Measurements from ENCODE around the gene HOXD11. TPM values are rescaled to one million over a fixed set of nuclear protein-coding genes. Genes with fewer than 3 reads are reported as not detected.

Gene HOXD11
- not detected for total RNA-seq

DNA sequence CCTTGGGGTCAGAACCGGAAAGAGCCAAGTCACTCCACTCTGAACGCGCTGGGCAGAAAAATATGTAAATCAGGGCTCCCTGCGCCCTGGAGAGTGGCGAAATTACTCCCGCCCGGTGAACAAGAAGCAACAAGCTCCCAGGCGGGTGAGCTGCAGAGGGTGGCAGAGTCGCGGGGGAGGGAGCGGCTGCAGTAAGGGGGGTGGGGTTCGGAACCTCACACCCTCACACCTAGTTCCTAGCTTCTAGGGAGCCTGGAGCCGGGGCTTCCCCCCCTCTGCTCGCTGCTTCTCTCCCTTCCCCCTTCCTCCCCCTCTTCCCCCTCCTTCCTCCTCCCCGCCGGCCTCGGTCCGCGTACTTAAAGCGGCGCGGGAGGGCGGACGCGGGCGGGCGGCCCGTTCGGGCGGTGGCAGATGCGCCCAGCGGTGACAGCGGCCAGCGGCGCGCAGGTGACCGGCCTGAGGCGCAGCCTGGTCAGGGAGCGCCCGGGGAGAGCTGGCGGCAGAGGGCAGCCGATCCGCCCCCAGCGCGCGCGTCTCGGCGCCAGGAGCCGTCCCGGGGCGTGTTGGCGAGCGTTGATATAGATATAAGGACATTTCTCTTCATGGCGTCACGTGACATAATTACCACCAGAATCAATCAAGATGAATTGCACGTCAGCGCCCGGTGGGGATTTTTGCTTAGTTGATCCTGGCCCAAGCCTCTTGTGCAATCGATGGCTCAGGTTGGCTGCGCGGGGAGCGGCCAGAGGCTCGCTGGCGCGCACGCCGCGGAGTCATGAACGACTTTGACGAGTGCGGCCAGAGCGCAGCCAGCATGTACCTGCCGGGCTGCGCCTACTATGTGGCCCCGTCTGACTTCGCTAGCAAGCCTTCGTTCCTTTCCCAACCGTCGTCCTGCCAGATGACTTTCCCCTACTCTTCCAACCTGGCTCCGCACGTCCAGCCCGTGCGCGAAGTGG, at the start of gene HOXD11:
HOXD11 (plus strand) TSS at position 700 of the 959 bp plus-strand sequence; CDS start at position 776, 76 bp downstream.
- FAIRE-seq (no peak), DNase-seq (ENCODE audit: low spot score in 2 of 2) (no peak)

DNA sequence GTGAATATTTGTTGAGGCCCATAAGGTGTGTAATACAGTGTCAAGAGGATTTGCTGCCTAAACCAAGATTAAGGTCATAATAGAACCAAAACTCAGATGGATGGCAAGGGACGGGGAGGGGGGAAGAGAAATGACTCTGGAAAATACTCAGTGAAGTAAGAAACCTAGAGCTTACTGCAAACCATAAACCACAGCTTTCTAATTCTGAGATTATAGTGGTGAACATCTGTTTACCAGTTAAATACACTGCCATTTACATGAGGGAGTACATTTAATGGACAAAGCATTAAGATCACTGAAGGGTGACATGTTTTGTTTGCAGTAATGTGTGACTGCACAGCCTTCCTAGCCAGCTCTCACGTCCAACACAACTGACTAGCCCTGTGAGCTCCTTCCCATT, 43.1 kb upstream of the HOXD11 start:
- DNase-seq (ENCODE audit: low spot score in 2 of 2) = no peak
- FAIRE-seq = no peak

DNA sequence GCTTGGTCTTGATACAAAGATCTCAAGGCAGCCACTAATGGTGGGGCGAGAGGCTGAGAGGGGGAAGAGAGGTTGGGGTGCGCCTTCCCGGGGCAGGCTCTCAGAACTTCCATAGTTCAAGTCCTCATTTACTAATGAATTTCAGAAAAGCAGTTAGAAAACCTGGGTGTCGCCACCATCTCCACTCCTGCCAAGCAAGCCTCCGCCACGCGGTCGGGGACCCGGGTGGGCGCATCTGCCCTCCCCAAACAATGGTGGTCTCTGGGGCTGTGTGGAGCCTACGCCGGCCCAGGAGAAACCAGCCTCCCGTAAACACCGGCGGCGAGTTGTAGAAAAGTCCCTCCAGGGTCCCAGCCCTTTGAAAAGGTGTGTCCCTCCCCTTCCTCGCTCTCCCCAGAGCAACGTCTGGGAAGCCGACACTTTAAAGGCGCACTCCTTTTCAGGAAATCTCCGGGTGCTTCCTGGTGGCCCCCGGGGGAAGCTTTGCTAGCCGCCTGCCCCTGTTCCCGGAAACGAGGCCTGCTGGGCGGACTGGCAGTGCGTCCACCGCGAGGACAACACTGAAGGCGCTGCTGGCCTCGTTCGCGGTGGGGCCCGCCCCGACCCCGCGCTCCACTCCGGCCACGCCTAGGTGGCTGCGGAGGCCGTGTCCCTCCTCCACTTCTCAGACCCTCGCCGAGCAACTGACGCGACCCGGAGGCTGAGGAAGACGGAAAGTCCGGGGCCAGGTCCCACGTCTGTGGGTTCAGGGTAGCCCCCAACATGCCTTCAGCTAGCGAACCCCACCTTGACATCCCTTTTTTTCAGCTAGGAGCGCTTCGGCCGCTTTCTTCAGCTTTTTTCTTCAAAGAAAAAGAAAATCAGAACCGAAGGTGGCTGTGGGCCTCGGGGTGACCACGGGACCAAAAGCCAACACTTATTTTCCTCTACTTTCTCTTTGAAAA, 40.2 kb upstream of the HOXD11 start:
- FAIRE-seq = no peak
- no peak for DNase-seq (ENCODE audit: low spot score in 2 of 2)

DNA sequence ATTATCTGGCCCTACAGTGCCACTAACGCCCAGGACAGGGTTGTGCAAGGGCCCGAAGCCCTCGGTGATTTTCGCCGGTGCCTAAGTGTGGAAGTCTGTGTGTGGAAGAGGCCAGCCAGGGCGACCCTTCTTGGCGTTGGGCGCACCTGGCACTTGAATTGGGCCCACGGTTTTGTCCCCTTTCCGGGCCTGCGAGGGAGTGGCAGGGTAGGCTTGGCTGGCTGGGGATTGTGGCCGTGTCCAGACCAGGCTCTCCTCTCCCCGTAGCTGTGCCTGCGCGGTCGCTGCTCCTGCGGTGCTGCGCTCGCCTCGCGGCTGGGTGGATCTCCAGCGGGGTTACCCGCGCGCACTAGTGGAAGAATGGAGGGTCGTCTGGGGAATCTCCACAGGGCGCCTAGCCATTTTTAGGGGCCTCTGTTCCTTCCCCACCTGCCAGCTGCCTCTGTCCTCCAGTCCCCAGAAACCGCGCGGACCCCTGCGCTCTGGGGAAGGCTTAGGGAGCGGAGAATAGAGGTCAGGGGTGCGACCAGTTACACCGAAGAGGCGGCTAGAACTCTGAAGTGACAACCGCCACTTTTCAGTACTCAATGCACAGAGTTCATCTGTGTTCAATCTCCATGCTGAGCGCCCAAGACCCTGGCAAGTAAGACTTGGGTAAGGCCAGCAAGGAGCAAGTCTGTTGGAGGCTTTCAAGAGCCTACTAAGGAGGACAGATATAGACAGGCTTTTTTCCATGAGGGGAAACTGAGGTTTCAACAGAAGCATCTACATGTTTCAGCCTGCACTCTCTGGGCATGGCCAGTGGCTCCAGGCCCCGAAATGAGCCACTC, 39.3 kb upstream of the HOXD11 start:
- DNase-seq (ENCODE audit: low spot score in 2 of 2) (no peak), FAIRE-seq (no peak)

DNA sequence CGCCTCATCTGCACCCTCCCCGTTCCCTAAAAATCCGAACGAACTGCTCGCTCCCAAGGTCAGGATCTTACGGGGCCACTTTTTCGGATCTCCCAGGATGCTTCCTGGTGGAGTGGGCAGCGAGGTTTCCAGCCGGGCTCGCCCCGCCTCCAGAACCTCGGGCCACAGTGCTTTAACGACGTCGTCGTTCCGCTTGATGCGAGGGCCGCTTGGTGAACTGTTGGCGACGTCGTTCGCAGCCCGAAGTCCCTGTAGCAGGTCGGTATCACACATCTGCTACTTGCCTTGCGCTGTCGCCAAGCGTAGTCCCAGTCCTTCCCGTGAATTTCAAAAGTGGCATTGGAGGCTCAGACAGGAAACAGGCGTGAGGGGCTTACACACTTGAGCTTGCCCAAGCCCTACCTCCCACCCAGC, 38.7 kb upstream of the HOXD11 start:
- DNase-seq (ENCODE audit: low spot score in 2 of 2) = no peak
- FAIRE-seq = no peak

DNA sequence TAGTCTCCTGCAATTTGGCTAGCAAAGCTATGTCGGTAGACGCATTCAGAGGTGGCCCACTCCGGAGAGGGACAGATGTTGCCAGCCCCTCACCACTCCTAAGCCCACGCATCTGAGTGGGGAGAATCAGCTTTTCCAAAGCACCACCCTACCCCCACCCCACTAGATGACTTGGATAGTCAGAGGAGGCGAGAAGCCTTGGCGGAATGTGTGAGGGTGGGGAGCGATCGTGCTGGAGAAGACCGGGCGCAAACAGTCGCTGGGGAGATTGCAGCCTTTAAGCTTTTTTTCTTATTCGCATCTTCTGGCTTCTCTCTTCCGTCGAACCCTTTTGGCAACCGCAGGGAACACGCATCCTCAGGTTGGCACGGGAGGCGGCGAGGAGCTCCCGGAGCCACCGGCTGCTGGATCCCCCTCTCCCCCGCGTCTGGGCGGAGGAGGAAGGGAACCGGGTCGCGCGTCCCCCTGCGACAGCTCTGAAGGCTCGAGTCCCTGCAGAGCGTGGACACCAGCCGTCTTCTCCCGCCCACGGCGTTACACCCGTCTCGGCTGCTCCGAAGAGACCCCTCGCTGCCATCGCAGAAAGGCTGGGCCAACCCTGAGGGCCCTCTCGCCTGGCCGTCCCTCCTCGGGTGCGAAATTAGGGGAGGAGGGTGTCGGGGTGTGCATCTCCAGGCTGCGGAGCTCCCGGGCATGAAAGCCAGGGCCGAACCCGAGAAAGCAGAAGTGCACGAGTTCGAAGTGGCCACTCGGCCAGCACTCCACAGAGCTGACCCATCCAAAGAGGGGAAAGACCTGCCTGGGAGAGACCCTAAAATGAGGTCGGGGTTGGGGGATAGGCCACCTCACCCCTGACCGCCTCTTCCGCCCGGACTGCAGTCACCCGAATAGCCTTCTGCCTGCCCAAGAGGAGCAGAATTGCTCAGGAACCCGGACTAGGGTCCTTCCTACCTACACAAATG, 35.5 kb upstream of the HOXD11 start:
- FAIRE-seq (no peak), DNase-seq (ENCODE audit: low spot score in 2 of 2) (no peak)

DNA sequence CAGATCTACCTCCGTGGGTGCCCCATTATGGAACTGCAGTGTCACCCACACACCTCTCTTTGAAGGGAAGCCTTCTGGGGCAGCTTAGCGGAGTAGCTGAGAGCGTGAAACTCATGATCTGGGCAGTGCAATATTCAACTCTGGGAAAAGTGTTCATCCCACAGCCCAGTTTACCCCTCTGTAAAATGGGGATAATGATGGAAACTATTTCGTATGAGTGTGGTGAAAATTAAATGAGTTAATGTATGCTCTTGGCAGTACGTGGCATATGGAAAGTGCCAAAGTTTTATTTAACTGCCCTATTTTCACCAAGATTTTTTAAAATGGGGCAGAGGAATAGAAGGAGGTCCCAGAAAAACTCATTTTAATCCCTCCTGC, 34.8 kb upstream of the HOXD11 start:
- no peak for FAIRE-seq

DNA sequence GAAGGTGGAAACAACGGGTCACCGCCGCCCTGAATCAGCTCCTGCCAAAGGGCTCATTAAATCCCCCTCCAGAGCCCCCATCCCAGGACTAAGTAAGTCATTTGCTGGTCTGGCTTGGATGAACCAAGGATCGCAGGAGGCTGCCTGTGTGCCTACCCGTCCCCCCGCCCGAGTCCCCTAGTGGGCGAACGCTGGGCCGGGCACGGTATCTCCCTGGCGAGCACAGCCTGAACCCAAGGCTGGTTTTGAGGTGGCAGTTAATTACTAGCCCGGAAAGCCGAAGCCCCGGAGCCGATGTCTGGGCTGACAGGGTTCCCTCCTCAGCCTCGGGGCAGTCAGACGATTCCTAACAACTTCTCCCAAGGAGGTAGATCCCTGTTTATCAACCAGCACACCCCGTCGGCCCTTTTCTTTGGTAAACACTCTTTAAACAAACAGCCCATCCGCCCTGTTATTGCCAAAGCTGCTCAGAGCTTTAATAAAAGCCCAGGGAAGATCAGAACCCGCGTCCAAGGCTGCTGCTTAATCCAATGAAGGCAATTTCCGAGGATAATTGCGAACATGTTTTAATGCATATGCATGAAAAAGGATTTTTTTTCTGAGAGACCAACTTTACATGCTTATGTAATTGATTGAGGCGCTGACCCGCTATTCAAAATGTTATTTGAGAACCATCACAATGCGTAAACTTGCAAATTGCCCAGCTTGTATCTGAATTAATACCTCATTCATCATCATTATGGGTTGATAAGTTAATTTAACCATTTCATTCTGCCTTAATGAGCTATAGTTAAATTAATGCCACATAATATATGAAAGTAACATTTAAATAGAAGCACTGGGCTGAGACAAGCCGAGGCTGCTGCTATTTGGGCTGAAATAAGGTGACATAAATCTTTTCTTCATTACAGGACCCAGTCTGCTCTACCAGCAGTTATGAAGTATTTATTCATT, 33.9 kb upstream of the HOXD11 start:
- FAIRE-seq (no peak), DNase-seq (ENCODE audit: low spot score in 2 of 2) (no peak)

More for the DNA sequence above, 34.8 kb upstream of the HOXD11 start:
- no peak for DNase-seq (ENCODE audit: low spot score in 2 of 2)

DNA sequence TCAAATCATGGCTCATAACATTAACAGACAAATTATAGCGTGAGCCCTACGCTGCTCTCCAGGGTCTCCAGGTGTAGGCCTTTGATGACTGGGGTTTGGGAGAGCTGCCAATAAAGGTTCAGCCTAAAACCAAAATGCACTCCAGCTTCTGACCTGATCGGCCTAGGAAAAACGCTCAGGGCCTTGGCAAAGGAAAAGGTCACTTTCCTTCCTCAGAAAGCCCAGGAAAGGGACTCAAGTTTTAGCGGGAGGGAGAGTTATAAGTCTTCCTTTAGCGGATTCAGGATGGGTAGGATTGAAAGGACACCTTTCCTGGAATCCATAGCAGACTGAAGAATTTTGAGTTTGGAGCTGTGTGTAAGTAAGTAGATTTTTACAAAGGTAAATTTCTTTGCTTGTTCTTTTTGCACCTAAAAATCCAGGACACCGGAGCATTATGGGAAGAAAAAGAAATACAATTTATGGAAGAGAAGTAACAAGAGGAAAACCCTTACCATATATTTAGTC, 32.1 kb upstream of the HOXD11 start:
- DNase-seq (ENCODE audit: low spot score in 2 of 2) (no peak), FAIRE-seq (no peak)

DNA sequence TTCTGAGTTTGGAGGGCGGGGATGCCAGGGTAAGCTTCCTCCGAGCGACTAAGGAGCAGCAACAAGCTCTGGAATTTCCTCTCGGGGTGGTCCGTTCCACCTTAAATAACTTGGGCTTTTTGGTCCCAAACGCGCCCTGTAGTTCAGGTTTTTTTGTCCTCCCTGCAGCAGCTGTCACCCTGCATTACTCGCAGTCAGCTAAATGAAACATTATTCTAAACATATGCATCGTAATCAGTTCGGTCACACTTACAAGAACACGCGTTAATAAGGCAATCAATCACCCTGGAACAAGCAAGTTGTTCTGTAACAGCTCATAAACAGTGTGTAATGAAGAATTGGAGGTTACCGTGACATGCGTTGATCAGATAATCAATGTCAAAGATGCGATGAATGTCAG, 31.6 kb upstream of the HOXD11 start:
- DNase-seq (ENCODE audit: low spot score in 2 of 2) (no peak), FAIRE-seq (no peak)

DNA sequence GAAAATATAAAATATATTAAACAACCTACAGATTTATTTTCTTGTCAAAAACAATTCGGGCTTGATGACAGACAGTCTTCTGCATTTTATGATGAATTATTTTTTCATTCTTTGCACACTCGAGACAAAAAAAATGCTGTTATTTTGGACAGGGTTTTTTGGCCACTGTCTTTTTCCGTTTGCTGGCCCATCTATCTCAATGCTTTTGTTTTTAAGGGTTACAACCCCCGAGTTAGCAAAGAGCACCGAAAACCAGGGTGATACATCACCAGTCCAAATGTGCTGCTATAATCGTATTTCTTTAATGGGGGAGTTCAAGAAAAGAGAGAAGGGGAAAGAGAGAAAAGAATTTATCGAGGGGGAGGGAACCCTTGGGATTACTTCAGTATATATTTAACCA, 31.0 kb upstream of the HOXD11 start:
- FAIRE-seq (no peak), DNase-seq (ENCODE audit: low spot score in 2 of 2) (no peak)

DNA sequence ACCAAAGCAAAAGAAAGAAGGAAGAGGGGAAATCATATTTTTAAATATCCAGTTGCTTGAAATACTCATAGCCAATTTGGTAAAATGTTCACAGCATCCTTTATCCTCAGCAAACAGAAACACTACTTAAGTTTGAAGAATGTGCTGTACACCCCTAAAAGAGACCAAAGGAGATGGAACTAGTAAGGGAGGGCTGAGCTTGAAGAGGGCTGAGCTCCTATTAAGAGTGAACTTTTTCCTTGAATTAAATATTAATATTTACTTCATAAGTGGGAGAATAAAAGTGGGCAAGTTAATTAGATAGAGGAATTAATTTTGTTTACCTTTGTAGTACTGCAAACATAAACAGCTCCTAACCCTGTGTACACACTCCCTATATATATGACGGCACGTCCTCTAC, 30.3 kb upstream of the HOXD11 start:
- FAIRE-seq = no peak
- DNase-seq (ENCODE audit: low spot score in 2 of 2) = no peak

DNA sequence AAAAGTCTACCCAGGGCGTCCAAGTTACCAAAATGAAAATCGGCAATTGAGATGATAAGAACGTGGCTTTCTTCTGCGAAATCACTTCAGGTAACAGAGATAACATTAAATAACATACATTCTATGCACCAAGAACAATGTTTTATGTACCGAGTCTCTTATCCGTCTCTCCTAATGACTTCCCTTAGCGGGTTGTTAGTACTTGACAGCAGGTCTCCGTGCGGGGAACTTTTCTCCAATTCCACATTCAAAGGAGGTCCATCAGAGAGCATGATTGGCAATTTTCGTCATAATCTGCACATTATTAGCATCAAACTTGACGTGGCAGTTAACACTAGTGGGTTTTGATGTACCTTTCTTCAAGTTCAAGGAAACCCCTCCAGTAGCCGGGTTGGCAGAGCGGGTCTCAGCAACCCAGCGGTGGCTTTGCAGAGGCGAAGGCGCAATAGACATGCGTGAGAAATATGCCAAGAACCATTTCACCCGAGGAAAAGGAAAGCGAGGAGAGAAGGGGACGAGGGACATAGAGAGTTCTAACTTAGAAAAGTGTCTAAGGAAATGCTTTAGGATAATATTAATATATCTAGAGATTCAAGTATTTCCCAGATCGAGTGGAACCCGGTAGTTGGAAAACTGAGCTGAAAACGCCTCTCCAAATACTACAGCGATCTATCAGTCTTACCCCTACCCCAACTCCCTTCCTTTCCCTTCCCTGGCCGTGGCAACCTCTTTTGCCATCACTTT, 28.4 kb upstream of the HOXD11 start:
- no peak for FAIRE-seq

DNA sequence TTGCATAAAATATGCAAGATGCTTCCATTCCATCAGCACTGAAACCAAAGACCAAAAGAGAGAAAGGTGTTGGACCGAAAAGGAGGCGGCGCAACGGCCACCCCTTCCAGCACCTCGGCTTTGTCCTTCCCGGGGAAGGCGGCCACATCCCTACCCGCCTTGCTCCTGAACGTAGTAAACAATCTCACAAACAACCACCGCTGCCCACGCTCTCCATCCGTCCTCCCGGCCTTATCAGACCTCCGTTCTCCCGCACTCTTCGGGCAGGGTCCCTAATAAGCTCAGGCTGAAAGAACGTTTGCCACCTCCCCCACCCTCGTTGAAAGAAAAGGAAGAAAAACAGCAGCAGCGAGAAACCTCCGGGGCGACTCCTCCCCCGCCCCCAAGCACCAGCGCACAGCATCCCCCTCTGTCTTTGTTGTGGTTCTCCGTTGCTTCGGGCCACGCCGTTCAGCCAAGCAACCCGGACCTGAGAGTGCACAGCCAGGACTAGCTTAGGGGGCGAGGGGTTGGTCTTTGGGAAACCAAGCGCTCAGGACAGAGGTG, 27.7 kb upstream of the HOXD11 start:
- FAIRE-seq (no peak), DNase-seq (ENCODE audit: low spot score in 2 of 2) (peak in 1 of 2 donors; percentile 37)

More for the DNA sequence above, 28.4 kb upstream of the HOXD11 start:
- no peak for DNase-seq (ENCODE audit: low spot score in 2 of 2)

DNA sequence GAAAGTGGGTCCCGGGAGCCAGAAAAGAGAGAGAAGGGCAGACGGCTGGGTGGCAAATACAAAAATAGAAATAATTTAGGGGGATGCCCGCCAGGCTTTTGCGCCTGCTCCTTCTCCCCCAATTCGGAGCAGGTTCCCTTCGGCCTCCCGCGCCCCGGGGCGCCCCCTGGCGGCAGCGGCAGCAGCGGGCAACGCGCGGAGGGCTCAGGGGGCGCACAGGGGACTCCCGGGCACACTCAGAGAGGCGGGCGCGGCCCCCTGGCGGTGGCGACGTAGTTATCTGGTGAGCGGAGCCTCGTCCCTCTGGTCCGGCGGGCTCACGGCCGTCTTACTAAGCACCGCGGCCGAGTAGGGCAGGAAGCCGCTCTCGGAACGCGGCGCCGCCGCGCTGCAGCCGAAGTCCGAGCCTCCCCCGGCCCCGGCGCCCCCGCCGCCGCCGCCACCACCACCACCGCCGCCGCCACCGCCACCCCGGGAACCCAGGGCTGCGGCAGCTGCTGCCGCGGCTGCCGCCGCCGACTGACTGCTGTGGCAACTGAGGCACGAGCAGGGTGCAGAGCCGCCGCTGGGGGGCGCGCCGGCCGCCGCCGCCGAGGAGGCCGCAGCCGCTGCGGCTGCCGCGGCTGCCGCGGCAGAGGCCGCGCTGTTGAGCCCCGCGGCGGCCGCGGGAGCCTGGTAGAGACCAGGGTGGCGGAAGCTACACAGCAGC, 27.1 kb upstream of the HOXD11 start:
- FAIRE-seq = no peak

More for the DNA sequence above, 27.1 kb upstream of the HOXD11 start:
- DNase-seq (ENCODE audit: low spot score in 2 of 2) = peak in 1 of 2 donors; percentile 62
